AG04449 (cell line): ENCODE measurements around the gene MYMK.

Experiments
- CTCF ChIA-PET: fragments of 350-600 bp; formaldehyde crosslinking; extraction: SDS; loops from one replicate; lab custom pipeline; 2021; ENCODE audit warnings: antibody characterized with exemption; lab: Yijun Ruan, JAX
- POLR2A ChIA-PET: fragments of 400-600, 350-600 bp; formaldehyde crosslinking; extraction: SDS; loops from one replicate; lab custom pipeline; 2020; ENCODE audit warnings: antibody characterized with exemption, inconsistent platforms; lab: Yijun Ruan, JAX
- DNase-seq: peaks from one replicate; pipeline ENCODE4 v3.0.0-alpha.2; 2010; ENCODE audit warnings: low read depth, low spot score
- H3K4me3 ChIP-seq: 2 replicates; pipeline ENCODE4 v1.5.1; 2011; ENCODE audit warnings: low read depth, mild to moderate bottlenecking, control low read depth, low read length
- TF ChIP-seq, protein P1 (sequence below): IDR thresholded peaks from one replicate; pipeline ENCODE4 v1.5.1; 2011; ENCODE audit warnings: mild to moderate bottlenecking, moderate library complexity, low read length, control low read depth, inconsistent platforms; ENCODE audit not compliant: insufficient read depth; ENCODE audit errors: missing control alignments

Gene MYMK

GRCh38 chr9:133491656-133491925 is 33.2 kb downstream of the MYMK start:
- TF ChIP-seq, protein P1, sequence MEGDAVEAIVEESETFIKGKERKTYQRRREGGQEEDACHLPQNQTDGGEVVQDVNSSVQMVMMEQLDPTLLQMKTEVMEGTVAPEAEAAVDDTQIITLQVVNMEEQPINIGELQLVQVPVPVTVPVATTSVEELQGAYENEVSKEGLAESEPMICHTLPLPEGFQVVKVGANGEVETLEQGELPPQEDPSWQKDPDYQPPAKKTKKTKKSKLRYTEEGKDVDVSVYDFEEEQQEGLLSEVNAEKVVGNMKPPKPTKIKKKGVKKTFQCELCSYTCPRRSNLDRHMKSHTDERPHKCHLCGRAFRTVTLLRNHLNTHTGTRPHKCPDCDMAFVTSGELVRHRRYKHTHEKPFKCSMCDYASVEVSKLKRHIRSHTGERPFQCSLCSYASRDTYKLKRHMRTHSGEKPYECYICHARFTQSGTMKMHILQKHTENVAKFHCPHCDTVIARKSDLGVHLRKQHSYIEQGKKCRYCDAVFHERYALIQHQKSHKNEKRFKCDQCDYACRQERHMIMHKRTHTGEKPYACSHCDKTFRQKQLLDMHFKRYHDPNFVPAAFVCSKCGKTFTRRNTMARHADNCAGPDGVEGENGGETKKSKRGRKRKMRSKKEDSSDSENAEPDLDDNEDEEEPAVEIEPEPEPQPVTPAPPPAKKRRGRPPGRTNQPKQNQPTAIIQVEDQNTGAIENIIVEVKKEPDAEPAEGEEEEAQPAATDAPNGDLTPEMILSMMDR, result no peak
- CTCF ChIA-PET, result interaction anchor here (0.6 to 10.0 kb wide), 2 partner anchors 251 to 304 kb away, joined by 3 to 112 read pairs; no protein-coding TSS in a partner anchor
- no peak for DNase-seq
- no peak overlapping the region for H3K4me3 ChIP-seq
- POLR2A ChIA-PET, result no interaction called here

- no peak for DNase-seq
- TF ChIP-seq, protein P1, result no peak
- ChIA-PET CTCF (interaction anchor here (2.1 to 10.0 kb wide), 2 partner anchors 8 to 303 kb away, joined by 9 to 112 read pairs; no protein-coding TSS in a partner anchor), POLR2A (interaction anchor here (0.6 to 0.7 kb wide), 2 partner anchors 116 to 143 kb away, joined by 3 to 4 read pairs; partner anchors contain the start of genes MED22 and RPL7A)
- H3K4me3 ChIP-seq, result no peak overlapping the region
Measured at GRCh38 chr9:133490865-133491655, 33.7 kb downstream of the MYMK start.

DNA sequence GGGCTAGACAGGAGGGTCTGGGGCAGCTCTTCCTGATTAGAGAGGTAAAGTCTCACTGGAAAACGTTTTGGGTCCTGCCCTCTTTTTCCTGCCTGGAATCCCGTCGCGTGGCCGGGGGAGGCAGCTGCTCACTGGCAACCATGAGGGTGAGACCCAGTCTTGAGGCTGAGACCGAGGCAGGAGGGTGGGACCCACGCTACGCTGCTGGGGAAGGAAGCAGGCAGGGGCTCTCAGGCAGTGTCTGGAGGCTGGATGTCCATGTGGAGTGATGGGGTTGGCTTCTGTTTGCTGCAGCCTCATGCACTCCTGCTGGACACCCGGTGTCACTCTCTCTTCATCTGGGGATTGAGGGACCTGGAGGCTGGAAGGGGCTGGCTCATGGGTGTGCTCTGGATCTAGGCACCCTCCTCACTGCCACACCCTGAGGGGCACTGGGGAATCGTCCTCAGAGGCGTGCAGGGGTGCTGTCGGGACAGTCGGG is 34.5 kb downstream of the MYMK start:
- POLR2A ChIA-PET, result interaction anchor here (0.6 to 0.7 kb wide), 2 partner anchors 115 to 142 kb away, joined by 3 to 4 read pairs; partner anchors contain the start of genes MED22 and RPL7A
- CTCF ChIA-PET, result interaction anchor here (0.8 to 10.0 kb wide), 4 partner anchors 9 to 303 kb away, joined by 3 to 112 read pairs (median 7); no protein-coding TSS in a partner anchor
- no peak for DNase-seq
- no peak overlapping the region for H3K4me3 ChIP-seq
- TF ChIP-seq, protein P1, result no peak

GRCh38 chr9:133489253-133490190 is 35.2 kb downstream of the MYMK start:
- no peak overlapping the region for H3K4me3 ChIP-seq
- TF ChIP-seq, protein P1, result no peak
- ChIA-PET CTCF (interaction anchor here (0.8 to 10.0 kb wide), 6 partner anchors 9 to 302 kb away, joined by 3 to 112 read pairs (median 4); no protein-coding TSS in a partner anchor), POLR2A (no interaction called here)
- DNase-seq, result no peak

GRCh38 chr9:133488686-133489252 is 36.0 kb downstream of the MYMK start:
- no peak overlapping the region for H3K4me3 ChIP-seq
- POLR2A ChIA-PET, result no interaction called here
- CTCF ChIA-PET, result interaction anchor here (0.9 to 10.0 kb wide), 5 partner anchors 12 to 467 kb away, joined by 3 to 112 read pairs (median 3); no protein-coding TSS in a partner anchor
- TF ChIP-seq, protein P1, result no peak
- DNase-seq, result no peak
